A549 (cell line): Measurements from ENCODE around the gene MBP. TPM values are rescaled to one million over a fixed set of nuclear protein-coding genes. Genes with fewer than 3 reads are reported as not detected.

ENCODE experiments used
- ATAC-seq, 2 experiments: fragments of 200-7000 bp in 1 of 2; fragments of >200 bp in 1 of 2; cut with Nextera tagmentation in 1 of 2; cut with Tn5 transposase in 1 of 2; 3 replicates each; pipeline versions ENCODE4 v1.8.0 to v1.9.1; 2018 to 2020; ENCODE audit warnings: mild to moderate bottlenecking in 1 of 2, moderate library complexity in 1 of 2
- CTCF ChIA-PET: fragments of 300-600 bp; sonication (Branson Sonifier 250); formaldehyde crosslinking; extraction: SDS; loops from one replicate; lab custom pipeline; 2021; ENCODE audit warnings: antibody characterized with exemption, inconsistent platforms; lab: Yijun Ruan, JAX
- POLR2A ChIA-PET: fragments of 350-600 bp; formaldehyde crosslinking; extraction: SDS; loops from one replicate; lab custom pipeline; 2021; ENCODE audit warnings: antibody characterized with exemption, inconsistent platforms; lab: Yijun Ruan, JAX
- DNase-seq, 2 experiments: peaks; one replicate each; pipeline versions ENCODE4 v3.0.0 to v3.0.0-alpha.2; 2011 to 2016; ENCODE audit warnings: low read depth in 1 of 2, low spot score in 1 of 2
- FAIRE-seq: peaks from 2 replicates; lab custom pipeline; 2011; peaks lifted over from hg19 to GRCh38; lab: Jason Lieb, UNC
- H3K27ac ChIP-seq, 2 experiments: fragments of >200 bp; sonication (Bioruptor Twin); formaldehyde crosslinking; 3 replicates each; pipeline ENCODE4 v1.5.1; 2016 to 2017
- H3K4me1 ChIP-seq: fragments of >200 bp; sonication (Bioruptor Twin); formaldehyde crosslinking; 3 replicates; pipeline ENCODE4 v1.6.1; 2016
- H3K4me2 ChIP-seq: fragments of >200 bp; sonication (Bioruptor Twin); formaldehyde crosslinking; 3 replicates; pipeline ENCODE4 v1.6.1; 2016
- H3K4me3 ChIP-seq: fragments of >200 bp; sonication (Bioruptor Twin); formaldehyde crosslinking; 3 replicates; pipeline ENCODE4 v1.5.1; 2016
- H3K9me3 ChIP-seq: fragments of >200 bp; sonication (Bioruptor Twin); formaldehyde crosslinking; 3 replicates; pipeline ENCODE4 v1.6.1; 2016
- CEBPB ChIP-seq, 2 experiments: fragments of >200 bp in 1 of 2; sonication (Bioruptor Twin) in 1 of 2; formaldehyde crosslinking in 1 of 2; IDR thresholded peaks; 2 replicates each; pipeline ENCODE4 v1.6.1; 2012 to 2016
- CHD2 ChIP-seq: fragments of 150-350 bp; IDR thresholded peaks from 2 replicates; pipeline ENCODE4 v1.6.1; 2014; ENCODE audit warnings: low read length; ENCODE audit not compliant: partially characterized antibody
- CHD4 ChIP-seq: fragments of 200-600 bp; sonication (generic); IDR thresholded peaks from 2 replicates; pipeline ENCODE4 v1.6.1; 2016; ENCODE audit warnings: antibody characterized with exemption, mild to moderate bottlenecking, borderline replicate concordance
- EHMT2 ChIP-seq: fragments of 200-600 bp; sonication (generic); IDR thresholded peaks from 2 replicates; pipeline ENCODE4 v1.6.1; 2016; ENCODE audit warnings: antibody characterized with exemption, low read depth, mild to moderate bottlenecking, moderate library complexity
- GATA3 ChIP-seq: IDR thresholded peaks from 2 replicates; pipeline ENCODE4 v1.6.1; 2012; ENCODE audit warnings: borderline replicate concordance
- HDAC2 ChIP-seq: fragments of 200-600 bp; sonication (generic); IDR thresholded peaks from 2 replicates; pipeline ENCODE4 v1.6.1; 2016
- JUN ChIP-seq, 2 experiments: fragments of >200 bp; sonication (Bioruptor Twin); formaldehyde crosslinking; IDR thresholded peaks; 2 replicates in 1 of 2; 3 replicates in 1 of 2; pipeline ENCODE4 v1.6.1; 2016 to 2017
- KDM1A ChIP-seq: fragments of 200-600 bp; sonication (generic); IDR thresholded peaks from 2 replicates; pipeline ENCODE4 v1.6.1; 2016; ENCODE audit warnings: low read depth, mild to moderate bottlenecking
- NR3C1 ChIP-seq: fragments of >200 bp; sonication (Bioruptor Twin); formaldehyde crosslinking; IDR thresholded peaks from 3 replicates; pipeline ENCODE4 v1.6.1; 2017
- POLR2A ChIP-seq: IDR thresholded peaks from 2 replicates; pipeline ENCODE4 v1.6.1; 2012; ENCODE audit warnings: mild to moderate bottlenecking, low read length
- POLR2AphosphoS2 ChIP-seq: conservative IDR thresholded peaks from 2 replicates; pipeline ENCODE4 v1.6.1; 2012; ENCODE audit warnings: low read length, improper control_type of control experiment, inconsistent platforms
- RAD21 ChIP-seq, 2 experiments: fragments of >200 bp in 1 of 2; sonication (Bioruptor Twin) in 1 of 2; formaldehyde crosslinking in 1 of 2; IDR thresholded peaks in 1 of 2; conservative IDR thresholded peaks in 1 of 2; 2 replicates in 1 of 2; 3 replicates in 1 of 2; pipeline ENCODE4 v1.6.1; 2012 to 2018; ENCODE audit warnings: inconsistent platforms in 1 of 2
- RFX5 ChIP-seq: fragments of 450-650 bp; IDR thresholded peaks from 2 replicates; pipeline ENCODE4 v1.7.1; 2014; ENCODE audit warnings: antibody characterized with exemption, mild to moderate bottlenecking, moderate library complexity
- RNF2 ChIP-seq: fragments of 200-600 bp; sonication (generic); IDR thresholded peaks from 2 replicates; pipeline ENCODE4 v1.6.1; 2016; ENCODE audit warnings: low read depth, mild to moderate bottlenecking, antibody characterized with exemption, moderate library complexity, borderline replicate concordance
- SREBF2 ChIP-seq: fragments of 450-650 bp; IDR thresholded peaks from 2 replicates; pipeline ENCODE4 v1.6.1; 2014; ENCODE audit warnings: mild to moderate bottlenecking, moderate library complexity
- TP53 ChIP-seq: fragments of 250-450 bp; sonication (Bioruptor Pico); IDR thresholded peaks from 2 replicates; pipeline ENCODE4 v1.5.0; 2021; ENCODE audit warnings: mild to moderate bottlenecking, moderate library complexity
- ZSCAN20 ChIP-seq: fragments of 250-450 bp; sonication (Bioruptor Pico); IDR thresholded peaks from 2 replicates; pipeline ENCODE4 v1.8.0; 2022; ENCODE audit warnings: mild to moderate bottlenecking, moderate library complexity
- WGBS: methylation state at CpG from one replicate; pipeline ENCODE4 v1.1.6; 2017; ENCODE audit errors: missing lambda C conversion rate; 5-methylcytosine and 5-hydroxymethylcytosine counted together
- polyA minus RNA-seq: library from RNA; depleted of rRNA, polyadenylated mRNA; stranded (reverse); fragments of >200 nt; gene quantifications from 2 replicates; pipeline ENCODE4 v1.2.3, GENCODE V29; 2011; rRNA and poly(A)+ RNA removed
- polyA plus RNA-seq, 4 experiments: library from polyadenylated mRNA; depleted of rRNA in 3 of 4; stranded (reverse); fragments of >200 nt; fragmentation: RNase III in 1 of 4; extraction: RNeasy Plus Mini Kit Qiagen cat#74134 plus additional on column Dnase treatment in 1 of 4; gene quantifications; 2 replicates in 3 of 4; 3 replicates in 1 of 4; pipeline ENCODE4 v1.2.3, GENCODE V29; 2011 to 2017
- TF ChIP-seq, protein P1 (sequence below): fragments of 250-450 bp; sonication (Bioruptor Pico); IDR thresholded peaks from 2 replicates; pipeline ENCODE4 v1.5.0; 2020; ENCODE audit warnings: low read depth, mild to moderate bottlenecking, moderate library complexity
- TF ChIP-seq, protein P2 (sequence below): fragments of 250-450 bp; sonication (Bioruptor Pico); IDR thresholded peaks from 2 replicates; pipeline ENCODE4 v1.5.0; 2021; ENCODE audit warnings: mild to moderate bottlenecking, moderate library complexity, borderline replicate concordance

The MBP gene
- polyA plus RNA-seq (2011; rRNA removed) (28.6 and 33.1 TPM in 2 replicates), polyA plus RNA-seq (2017; fragmentation: RNase III; extraction: RNeasy Plus Mini Kit Qiagen cat#74134 plus additional on column Dnase treatment) (8.5 to 9.0 TPM (median 8.6 TPM) in 3 replicates), polyA minus RNA-seq (31.0 and 39.2 TPM in 2 replicates)
- 7.0 and 7.3 TPM in 2 replicates for polyA plus RNA-seq (2012; cell fraction: cytosol; rRNA removed)
- polyA plus RNA-seq (2012; cell fraction: nucleus; rRNA removed), result 8.4 and 9.6 TPM in 2 replicates

DNA sequence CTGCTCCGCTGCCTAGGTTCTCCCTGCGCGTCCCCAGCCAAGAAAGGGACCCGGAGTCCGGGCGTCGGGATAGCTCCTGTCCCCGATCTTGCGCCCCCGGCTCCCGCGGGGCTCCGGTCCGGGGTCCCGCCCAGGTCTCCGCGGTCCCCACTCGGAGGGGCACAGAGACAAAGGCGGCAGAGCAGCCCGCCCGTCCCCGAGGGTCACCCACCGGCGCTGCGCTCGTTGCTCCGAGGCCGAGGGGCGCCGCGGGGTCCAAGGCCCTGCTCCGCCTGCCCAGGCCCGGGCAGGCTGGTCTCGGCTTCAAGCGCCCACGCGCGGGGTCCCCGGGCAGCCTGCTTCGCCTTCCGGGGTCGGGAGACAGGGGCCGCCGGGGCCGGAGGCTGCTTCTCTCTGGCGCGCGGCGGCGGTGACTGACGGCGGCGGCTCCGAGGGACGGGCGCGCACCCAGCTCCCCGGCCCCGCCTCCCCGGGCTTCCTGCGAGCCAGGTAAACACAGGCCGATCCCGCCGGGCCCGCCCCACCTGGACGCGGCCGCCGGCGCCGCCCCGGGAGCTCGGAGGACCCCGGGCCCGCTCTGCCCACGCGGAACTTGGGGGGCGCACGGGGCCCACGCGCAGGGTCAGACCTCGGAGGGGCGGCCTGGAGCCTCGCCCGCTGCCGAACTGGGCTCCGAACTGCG, at the start of gene MBP:
Gene MBP, minus strand, starts transcription at position 415 of the 682 bp plus-strand sequence. CDS start 27,522 bp downstream, outside the sequence.
- CTCF ChIA-PET, result interaction anchor here (1.3 kb wide), 1 partner anchor 132 kb away, joined by 6 read pairs; no protein-coding TSS in a partner anchor
- Histone ChIP-seq H3K4me2 (peak within 1 kb of the TSS; percentile 71), H3K4me3 (peak within 1 kb of the TSS; percentile 62), H3K27ac (peak within 1 kb of the TSS; percentile 80 to 98), H3K4me1 (peaks cover 28% of the 10 kb centered on the region), H3K9me3 (no peaks in the 10 kb centered on the region)
- WGBS, result no CpG with 5 or more reads among the region's 88 CpGs
- POLR2A ChIA-PET, result interaction anchor here (1.0 to 2.6 kb wide), 3 partner anchors 9 to 61 kb away, joined by 3 to 13 read pairs (median 3); no protein-coding TSS in a partner anchor
- no peak for TF ChIP-seq CHD4
- TF ChIP-seq JUN (IDR thresholded peaks at IDR 0.05), result 0 out of 5 replicates have a peak, but pooled peaks of 1 of the 2 experiments have one; percentile 2
- FAIRE-seq, result no peak
- peak; percentile 61 to 69 for ATAC-seq
- peak in 1 of 2 experiments; percentile 45 for DNase-seq

DNA sequence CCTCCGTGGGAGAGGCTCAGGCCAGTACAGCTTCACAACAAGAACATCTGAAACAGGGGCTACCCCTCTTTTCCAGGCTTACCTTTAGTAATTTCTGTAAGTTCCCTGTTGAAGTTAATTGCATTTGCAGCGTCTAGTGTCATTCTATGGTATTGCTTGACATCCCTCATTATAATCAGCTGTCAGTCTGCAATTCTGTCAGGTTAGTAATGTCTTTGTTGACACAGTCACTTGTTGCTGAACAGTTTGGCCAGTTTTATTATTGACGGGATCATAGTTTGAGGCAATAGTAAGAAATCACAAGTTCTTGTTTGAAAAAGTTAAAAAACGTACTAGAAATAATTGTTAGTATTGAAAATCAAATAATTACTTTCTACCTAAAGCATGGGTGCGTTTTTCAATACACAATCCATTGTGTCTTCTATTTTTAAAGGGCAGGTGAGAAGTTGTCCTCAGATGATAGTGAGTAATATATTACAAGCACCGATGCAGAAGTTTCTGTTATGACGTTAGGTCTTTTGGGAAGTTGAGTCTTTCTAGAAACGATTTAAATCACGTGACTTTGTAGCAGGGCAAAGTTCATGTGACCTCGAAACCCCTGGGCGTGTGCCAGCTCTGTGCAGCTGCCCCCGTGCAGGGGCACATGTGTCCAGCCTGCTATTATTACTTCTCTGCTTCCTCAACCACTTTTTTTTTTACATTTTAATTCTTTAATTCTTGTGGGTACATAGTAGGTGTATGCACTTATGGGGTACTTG, 49.5 kb upstream of the MBP start:
- DNase-seq, result no peak
- no peak for ATAC-seq
- WGBS, result 46% methylated on average over 11 of the region's 12 CpGs
- no peak overlapping the region for H3K4me2 ChIP-seq
- no peaks in the 10 kb centered on the region for H3K9me3 ChIP-seq
- H3K4me3 ChIP-seq, result no peak overlapping the region
- H3K27ac ChIP-seq, result no peak overlapping the region
- ChIA-PET POLR2A (no interaction called here), CTCF (interaction anchor here (0.6 kb wide), 1 partner anchor 169 kb away, joined by 5 read pairs; no protein-coding TSS in a partner anchor)
- H3K4me1 ChIP-seq, result peaks cover 3% of the 10 kb centered on the region; the same call in 2 of the 3 replicates
- TF ChIP-seq GATA3 (no peak), RFX5 (no peak), ZSCAN20 (CRISPR knock-in tag) (no peak), RNF2 (no peak), RAD21 (conservative IDR thresholded peaks at IDR 0.05 in 1 of 2, IDR thresholded peaks at IDR 0.05 in 1 of 2) (no peak), POLR2AphosphoS2 (no peak), POLR2A (no peak), JUN (IDR thresholded peaks at IDR 0.05) (no peak), CEBPB (IDR thresholded peaks at IDR 0.05) (no peak), HDAC2 (no peak), EHMT2 (no peak), CHD2 (no peak), KDM1A (no peak), NR3C1 (no peak), TP53 (CRISPR knock-in tag) (no peak), CHD4 (no peak)
- TF ChIP-seq, protein P1, sequence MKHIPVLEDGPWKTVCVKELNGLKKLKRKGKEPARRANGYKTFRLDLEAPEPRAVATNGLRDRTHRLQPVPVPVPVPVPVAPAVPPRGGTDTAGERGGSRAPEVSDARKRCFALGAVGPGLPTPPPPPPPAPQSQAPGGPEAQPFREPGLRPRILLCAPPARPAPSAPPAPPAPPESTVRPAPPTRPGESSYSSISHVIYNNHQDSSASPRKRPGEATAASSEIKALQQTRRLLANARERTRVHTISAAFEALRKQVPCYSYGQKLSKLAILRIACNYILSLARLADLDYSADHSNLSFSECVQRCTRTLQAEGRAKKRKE (CRISPR knock-in tag), result no peak
- TF ChIP-seq, protein P2, sequence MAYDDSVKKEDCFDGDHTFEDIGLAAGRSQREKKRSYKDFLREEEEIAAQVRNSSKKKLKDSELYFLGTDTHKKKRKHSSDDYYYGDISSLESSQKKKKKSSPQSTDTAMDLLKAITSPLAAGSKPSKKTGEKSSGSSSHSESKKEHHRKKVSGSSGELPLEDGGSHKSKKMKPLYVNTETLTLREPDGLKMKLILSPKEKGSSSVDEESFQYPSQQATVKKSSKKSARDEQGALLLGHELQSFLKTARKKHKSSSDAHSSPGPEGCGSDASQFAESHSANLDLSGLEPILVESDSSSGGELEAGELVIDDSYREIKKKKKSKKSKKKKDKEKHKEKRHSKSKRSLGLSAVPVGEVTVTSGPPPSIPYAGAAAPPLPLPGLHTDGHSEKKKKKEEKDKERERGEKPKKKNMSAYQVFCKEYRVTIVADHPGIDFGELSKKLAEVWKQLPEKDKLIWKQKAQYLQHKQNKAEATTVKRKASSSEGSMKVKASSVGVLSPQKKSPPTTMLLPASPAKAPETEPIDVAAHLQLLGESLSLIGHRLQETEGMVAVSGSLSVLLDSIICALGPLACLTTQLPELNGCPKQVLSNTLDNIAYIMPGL, result no peak
- no peak for FAIRE-seq

DNA sequence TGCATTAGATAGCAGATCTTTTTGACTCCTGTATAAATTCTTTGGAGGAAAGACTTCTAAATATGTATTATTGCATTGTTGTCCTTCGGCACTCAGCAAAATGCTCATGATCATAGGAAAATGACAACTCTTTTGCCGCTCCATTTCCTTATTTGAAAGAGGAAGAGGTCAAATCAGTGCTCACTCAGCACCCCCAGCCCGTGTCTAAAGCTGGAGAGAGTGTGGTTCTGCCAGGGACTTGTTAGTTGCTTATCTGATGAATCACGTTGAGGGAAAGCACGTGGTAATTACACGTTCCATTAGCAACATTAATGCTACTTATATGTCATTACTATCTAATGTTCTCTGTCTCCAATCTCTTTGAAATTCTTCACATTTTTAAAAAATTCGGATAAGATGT, 46.0 kb upstream of the MBP start:
- Histone ChIP-seq H3K4me2 (no peak overlapping the region), H3K9me3 (no peaks in the 10 kb centered on the region)
- no peak for ATAC-seq
- 67% methylated on average over 7 of the region's 7 CpGs for WGBS
- CTCF ChIA-PET, result interaction anchor here (1.8 kb wide), 1 partner anchor 34 kb away, joined by 4 read pairs; no protein-coding TSS in a partner anchor
- no peak for TF ChIP-seq NR3C1
- TF ChIP-seq SREBF2, result no peak
- TF ChIP-seq, all 56 proteins: peak for 0
- peaks cover 9% of the 10 kb centered on the region; the same call in 2 of the 3 replicates for H3K4me1 ChIP-seq
- DNase-seq (no peak), FAIRE-seq (no peak)
- H3K27ac ChIP-seq, result no peak overlapping the region
- no peak overlapping the region for H3K4me3 ChIP-seq
- POLR2A ChIA-PET, result no interaction called here
